HK-2 (cell line): ENCODE results near the gene KCNJ9.
"Not testable (repeated sequence)": the region's sequence is repeated elsewhere in the genome, so short reads cannot be mapped to it uniquely, and the experiment has no call there.

Experiments
- DNase-seq: peaks from one replicate; pipeline ENCODE4 v3.0.0-alpha.2; 2018; ENCODE audit not compliant: unreplicated experiment

Gene KCNJ9

GRCh38 chr1:160081261-160081936, at the start of gene KCNJ9:
Gene KCNJ9, plus strand, starts transcription at chr1:160081538. Its CDS starts 2,493 bp downstream, at chr1:160084031.
- DNase-seq, result no peak

GRCh38 chr1:160032165-160032820, 49.0 kb upstream of the KCNJ9 start:
- peak; percentile 14 for DNase-seq

GRCh38 chr1:160040476-160040875, 40.9 kb upstream of the KCNJ9 start:
- no peak for DNase-seq

- DNase-seq, result no peak
Observed at GRCh38 chr1:160043543-160043942, 37.8 kb upstream of the KCNJ9 start.

GRCh38 chr1:160045653-160046052, 35.7 kb upstream of the KCNJ9 start:
- no peak for DNase-seq

- peak; percentile 17 for DNase-seq
Observed at GRCh38 chr1:160046494-160047110, 34.7 kb upstream of the KCNJ9 start.

- DNase-seq, result no peak
Observed at GRCh38 chr1:160047111-160047991, 34.0 kb upstream of the KCNJ9 start.

- DNase-seq, result no peak
Observed at GRCh38 chr1:160048335-160048734, 33.0 kb upstream of the KCNJ9 start.

GRCh38 chr1:160049101-160049500, 32.2 kb upstream of the KCNJ9 start:
- no peak for DNase-seq

- DNase-seq, result not testable (repeated sequence)
Observed at GRCh38 chr1:160050182-160050581, 31.2 kb upstream of the KCNJ9 start.

GRCh38 chr1:160050619-160051018, 30.7 kb upstream of the KCNJ9 start:
- no peak for DNase-seq

GRCh38 chr1:160052936-160053335, 28.4 kb upstream of the KCNJ9 start:
- DNase-seq, result no peak

- no peak for DNase-seq
Observed at GRCh38 chr1:160053548-160054365, 27.6 kb upstream of the KCNJ9 start.

GRCh38 chr1:160056648-160057169, 24.6 kb upstream of the KCNJ9 start:
- no peak for DNase-seq

- no peak for DNase-seq
Observed at GRCh38 chr1:160058087-160058486, 23.3 kb upstream of the KCNJ9 start.

- no peak for DNase-seq
Observed at GRCh38 chr1:160061369-160062229, 19.7 kb upstream of the KCNJ9 start.

GRCh38 chr1:160062230-160062532, 19.2 kb upstream of the KCNJ9 start:
- DNase-seq, result no peak

- no peak for DNase-seq
Observed at GRCh38 chr1:160063176-160063575, 18.2 kb upstream of the KCNJ9 start.

GRCh38 chr1:160064164-160064563, 17.2 kb upstream of the KCNJ9 start:
- no peak for DNase-seq

- no peak for DNase-seq
Observed at GRCh38 chr1:160064746-160065145, 16.6 kb upstream of the KCNJ9 start.
